Measurements from ENCODE around the gene ZMAT5.

GRCh38 chr22:29747832-29748231 lies 19.0 kb downstream of the ZMAT5 start:
- no peak for TF ChIP-seq CTCF (conservative IDR thresholded peaks at IDR 0.05 in 1 of 2, IDR thresholded peaks at IDR 0.05 in 1 of 2; ENCODE audit: extremely low read depth in 1 of 2, insufficient read depth in 1 of 2, low read depth in 1 of 2, low read length in 2 of 2)
- TF ChIP-seq EZH2 (IDR thresholded peaks at IDR 0.05; ENCODE audit: borderline replicate concordance, low read length) = no peak
